ENCODE results near the gene LDB2. TPM values are rescaled to one million over a fixed set of nuclear protein-coding genes. Genes with fewer than 3 reads are reported as not detected.

The LDB2 gene
- total and polyA plus RNA-seq, 2 donors (not counting 3 experiments of a cell fraction or from before 2014, with no cell fraction given) = 127 to 223 TPM

DNA sequence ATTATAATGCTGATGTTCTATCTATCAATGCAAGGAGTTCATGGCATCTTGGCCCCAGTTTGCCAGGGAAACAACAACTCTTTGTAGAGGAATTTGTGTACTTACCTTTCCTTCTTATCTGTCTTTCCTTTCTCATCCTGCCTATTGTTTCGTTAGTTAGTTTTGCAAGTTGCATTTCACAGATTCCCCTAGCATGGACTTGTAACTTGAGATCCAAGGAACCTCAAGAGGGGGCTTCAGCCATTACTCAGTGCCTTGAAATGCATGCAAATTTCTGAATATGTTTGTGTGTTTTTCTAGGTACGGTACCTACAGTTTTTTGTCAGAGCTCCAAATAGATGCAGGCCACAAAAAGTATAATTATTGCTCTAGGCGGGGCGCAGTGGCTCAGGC, 203.6 kb downstream of the LDB2 start:
- no peaks in the 10 kb centered on the region for H3K27me3 ChIP-seq (ENCODE audit: control insufficient read depth in 2 of 2, insufficient read depth in 2 of 2, low read length in 2 of 2)
- POLR2A ChIA-PET = no interaction called here
- no peak overlapping the region for H3K4me2 ChIP-seq (ENCODE audit: insufficient read depth, low read length)
- no peaks in the 10 kb centered on the region for H3K9me1 ChIP-seq (replicated peaks; ENCODE audit: control insufficient read depth, extremely low read depth, insufficient read depth, low read length)
- H3K4me1 ChIP-seq (ENCODE audit: control insufficient read depth, extremely low read depth, insufficient read depth, low read length) = no peaks in the 10 kb centered on the region
- H4K20me1 ChIP-seq (replicated peaks; ENCODE audit: control insufficient read depth, extremely low read depth, insufficient read depth, low read length) = no peaks in the 10 kb centered on the region
- dilution Hi-C loops (cut with MboI; ENCODE audit: extremely low pct_ligation_motif_present, low sequenced_read_pairs) (no loop called here), intact Hi-C loops (cut with micrococcal nuclease) (no loop called here)
- DNase-seq (ENCODE audit: low read depth, low spot score) (no peak), FAIRE-seq (no peak)
- no peak for TF ChIP-seq POLR2A (IDR thresholded peaks at IDR 0.05; ENCODE audit: low read depth, low read length)
- no peak for TF ChIP-seq CTCF (IDR thresholded peaks at IDR 0.05; ENCODE audit: extremely low read depth in 1 of 2, insufficient read depth in 1 of 2, low read depth in 1 of 2, low read length in 2 of 2)
- no peak for TF ChIP-seq POLR2AphosphoS5 (IDR thresholded peaks at IDR 0.05; ENCODE audit: insufficient read depth, low read depth, low read length)
- no peak for TF ChIP-seq FOS (IDR thresholded peaks at IDR 0.05; ENCODE audit: borderline replicate concordance, insufficient read depth, low read length)
- no peak for TF ChIP-seq MAX (IDR thresholded peaks at IDR 0.05; ENCODE audit: insufficient read depth, insufficient read length)
- no peak for TF ChIP-seq MYC (IDR thresholded peaks at IDR 0.05; ENCODE audit: low read depth, low read length)
- no peak for TF ChIP-seq EZH2 (IDR thresholded peaks at IDR 0.05; ENCODE audit: borderline replicate concordance, low read depth, low read length, severe bottlenecking)
- TF ChIP-seq JUN (IDR thresholded peaks at IDR 0.05; ENCODE audit: borderline replicate concordance, insufficient read depth, insufficient read length, low read depth) = no peak
- no peak for TF ChIP-seq GATA2 (IDR thresholded peaks at IDR 0.05; ENCODE audit: insufficient read depth, insufficient read length, low read depth, low read length)
- H3K36me3 ChIP-seq (ENCODE audit: control insufficient read depth in 2 of 2, extremely low read depth in 1 of 2, insufficient read depth in 2 of 2, low read length in 2 of 2) = peaks cover 0 to 4% of the 10 kb centered on the region in 2 experiments
- H3K27ac ChIP-seq (ENCODE audit: insufficient read depth, low read depth, low read length) = no peak overlapping the region
- BruUV-seq (replicated peaks) = no TSS peak
- CTCF ChIA-PET = no interaction called here
- no peaks in the 10 kb centered on the region for H3K9me3 ChIP-seq (replicated peaks; ENCODE audit: control insufficient read depth, insufficient read depth, low read length)
- H3K79me2 ChIP-seq (ENCODE audit: control insufficient read depth, insufficient read depth, low read length) = no peaks in the 10 kb centered on the region
- no peak overlapping the region for H3K4me3 ChIP-seq (replicated peaks in 1 of 3; ENCODE audit: insufficient read depth in 1 of 3, low read depth in 1 of 3, low read length in 3 of 3)
- no peak overlapping the region for H3K9ac ChIP-seq (replicated peaks; ENCODE audit: extremely low read depth, insufficient read depth, low read length)
- H2AFZ ChIP-seq (ENCODE audit: low read depth, low read length) = no peak overlapping the region
